Gastroesophageal sphincter (tissue), 4 donors: ENCODE data around the gene ZFHX3. TPM values are rescaled to one million over a fixed set of nuclear protein-coding genes. Genes with fewer than 3 reads are reported as not detected.

Experiments
- ATAC-seq: fragments of 150-250 bp; one replicate; pipeline ENCODE4 v1.9.1; 2016; ENCODE audit warnings: mild to moderate bottlenecking, moderate library complexity
- H3K27ac ChIP-seq, 4 donors: fragments of 200-600 bp; sonication (generic) in 3 of 4; 1 replicate in 3 of 4; 2 replicates in 1 of 4; pipeline ENCODE4 v1.5.1; 2016 to 2019
- H3K27me3 ChIP-seq: fragments of 200-600 bp; sonication (generic); one replicate; pipeline ENCODE4 v1.5.1; 2019
- H3K36me3 ChIP-seq, 2 donors: fragments of 200-600 bp; sonication (generic); one replicate each; pipeline ENCODE4 v1.5.1; 2019; ENCODE audit warnings: control low read depth in 1 of 2
- H3K4me1 ChIP-seq, 3 donors: fragments of 200-600 bp; sonication (generic); 1 replicate in 2 of 3; 2 replicates in 1 of 3; pipeline ENCODE4 v1.5.1; 2016 to 2019; ENCODE audit warnings: control low read depth in 2 of 3
- H3K4me3 ChIP-seq, 2 donors: fragments of 200-600 bp; sonication (generic); one replicate each; pipeline ENCODE4 v1.5.1; 2019; ENCODE audit warnings: mild to moderate bottlenecking in 1 of 2, moderate library complexity in 1 of 2
- H3K9me3 ChIP-seq, 3 donors: fragments of 200-600 bp; sonication (generic); one replicate each; pipeline ENCODE4 v1.5.1; 2017 to 2019; ENCODE audit warnings: control low read depth in 2 of 3
- CTCF ChIP-seq, 4 experiments: fragments of 200-600 bp in 2 of 4; fragments of 450-650 bp in 2 of 4; sonication (generic) in 1 of 4; IDR thresholded peaks; one replicate each; pipeline ENCODE4 v1.5.1; 2017 to 2019; ENCODE audit warnings: antibody characterized with exemption in 4 of 4, mild to moderate bottlenecking in 2 of 4, moderate library complexity in 2 of 4
- EP300 ChIP-seq: sonication (generic); formaldehyde crosslinking; IDR thresholded peaks from one replicate; pipeline ENCODE4 v1.6.1; 2017; ENCODE audit warnings: antibody characterized with exemption, mild to moderate bottlenecking
- POLR2A ChIP-seq, 2 donors: fragments of 450-650 bp; IDR thresholded peaks; one replicate each; pipeline ENCODE4 v1.6.1; 2017; ENCODE audit warnings: antibody characterized with exemption in 2 of 2, mild to moderate bottlenecking in 2 of 2, moderate library complexity in 1 of 2
- POLR2AphosphoS5 ChIP-seq: sonication (generic); formaldehyde crosslinking; IDR thresholded peaks from one replicate; pipeline ENCODE4 v1.6.1; 2017; ENCODE audit warnings: antibody characterized with exemption
- WGBS, 2 donors: methylation state at CpG; one replicate each; pipeline ENCODE4 v1.1.5; 2018; ENCODE audit warnings: low coverage in 1 of 2; 5-methylcytosine and 5-hydroxymethylcytosine counted together
- total RNA-seq, 4 donors: library from RNA; depleted of rRNA; stranded (reverse); fragments of >200 nt; gene quantifications; one replicate each; pipeline ENCODE4 v1.1.0, GENCODE V29; 2016

ZFHX3 gene
- total RNA-seq, 4 donors from 2014 or later = 24.0 to 47.1 (median 29.5) TPM

GRCh38 chr16:72928090-72928981, 119.6 kb downstream of the ZFHX3 start:
- WGBS, 2 donors = 82 to 90% methylated on average over 6 to 8 of the region's 11 CpGs
- H3K36me3 ChIP-seq = no peaks in the 10 kb centered on the region
- H3K9me3 ChIP-seq = no peaks in the 10 kb centered on the region
- peaks cover 0 to 47% (median 8%) of the 10 kb centered on the region in 3 donors for H3K4me1 ChIP-seq
- H3K27ac ChIP-seq = no peak overlapping the region
- TF ChIP-seq POLR2A (IDR thresholded peaks at IDR 0.05) (no peak), POLR2AphosphoS5 (no peak), CTCF (IDR thresholded peaks at IDR 0.05) (no peak), EP300 (no peak)
- ATAC-seq = no peak
- H3K27me3 ChIP-seq = no peaks in the 10 kb centered on the region
- H3K4me3 ChIP-seq = no peak overlapping the region

- no peak for ATAC-seq
- H3K27ac ChIP-seq = no peak overlapping the region
- no peaks in the 10 kb centered on the region for H3K36me3 ChIP-seq
- WGBS, 2 donors = 75 to 76% methylated on average over 6 to 8 of the region's 26 CpGs
- TF ChIP-seq POLR2AphosphoS5 (no peak), EP300 (no peak), POLR2A (IDR thresholded peaks at IDR 0.05) (no peak), CTCF (IDR thresholded peaks at IDR 0.05) (no peak)
- no peaks in the 10 kb centered on the region for H3K27me3 ChIP-seq
- H3K9me3 ChIP-seq = no peaks in the 10 kb centered on the region
- H3K4me1 ChIP-seq = peaks cover 0 to 48% (median 8%) of the 10 kb centered on the region in 3 donors
- no peak overlapping the region for H3K4me3 ChIP-seq
Measured at GRCh38 chr16:72927199-72928089, 120.5 kb downstream of the ZFHX3 start.

- H3K36me3 ChIP-seq = no peaks in the 10 kb centered on the region
- no peaks in the 10 kb centered on the region for H3K9me3 ChIP-seq
- no peak for ATAC-seq
- peaks cover 0 to 48% (median under 1%) of the 10 kb centered on the region in 3 donors for H3K4me1 ChIP-seq
- H3K27me3 ChIP-seq = no peaks in the 10 kb centered on the region
- no peak overlapping the region for H3K27ac ChIP-seq
- 78 to 80% methylated on average over 6 to 8 of the region's 12 CpGs for WGBS, 2 donors
- TF ChIP-seq CTCF (IDR thresholded peaks at IDR 0.05) (no peak), POLR2AphosphoS5 (no peak), EP300 (no peak), POLR2A (IDR thresholded peaks at IDR 0.05) (no peak)
- H3K4me3 ChIP-seq = no peak overlapping the region
Measured at GRCh38 chr16:72926177-72927070, 121.5 kb downstream of the ZFHX3 start.

- ATAC-seq = no peak
- WGBS, 2 donors = 99 to 100% methylated on average over 1 to 5 of the region's 5 CpGs
- H3K36me3 ChIP-seq = no peaks in the 10 kb centered on the region
- H3K27me3 ChIP-seq = no peaks in the 10 kb centered on the region
- H3K4me1 ChIP-seq = peaks cover 0 to 46% (median 0%) of the 10 kb centered on the region in 3 donors
- no peak overlapping the region for H3K4me3 ChIP-seq
- no peaks in the 10 kb centered on the region for H3K9me3 ChIP-seq
- H3K27ac ChIP-seq = no peak overlapping the region
- TF ChIP-seq CTCF (IDR thresholded peaks at IDR 0.05) = no peak
- TF ChIP-seq POLR2A (IDR thresholded peaks at IDR 0.05) = no peak
- TF ChIP-seq POLR2AphosphoS5 = no peak
- TF ChIP-seq EP300 = no peak
Measured at GRCh38 chr16:72925631-72925979, 122.3 kb downstream of the ZFHX3 start.
